ENCODE results near the gene RWDD2A. TPM values are rescaled to one million over a fixed set of nuclear protein-coding genes. Genes with fewer than 3 reads are reported as not detected.
A peak's percentile ranks its signal among the peaks of the same experiment; 100 is the strongest.

Gene RWDD2A
- 4.6 TPM for polyA plus RNA-seq (2012; ENCODE audit: missing spikeins)

DNA sequence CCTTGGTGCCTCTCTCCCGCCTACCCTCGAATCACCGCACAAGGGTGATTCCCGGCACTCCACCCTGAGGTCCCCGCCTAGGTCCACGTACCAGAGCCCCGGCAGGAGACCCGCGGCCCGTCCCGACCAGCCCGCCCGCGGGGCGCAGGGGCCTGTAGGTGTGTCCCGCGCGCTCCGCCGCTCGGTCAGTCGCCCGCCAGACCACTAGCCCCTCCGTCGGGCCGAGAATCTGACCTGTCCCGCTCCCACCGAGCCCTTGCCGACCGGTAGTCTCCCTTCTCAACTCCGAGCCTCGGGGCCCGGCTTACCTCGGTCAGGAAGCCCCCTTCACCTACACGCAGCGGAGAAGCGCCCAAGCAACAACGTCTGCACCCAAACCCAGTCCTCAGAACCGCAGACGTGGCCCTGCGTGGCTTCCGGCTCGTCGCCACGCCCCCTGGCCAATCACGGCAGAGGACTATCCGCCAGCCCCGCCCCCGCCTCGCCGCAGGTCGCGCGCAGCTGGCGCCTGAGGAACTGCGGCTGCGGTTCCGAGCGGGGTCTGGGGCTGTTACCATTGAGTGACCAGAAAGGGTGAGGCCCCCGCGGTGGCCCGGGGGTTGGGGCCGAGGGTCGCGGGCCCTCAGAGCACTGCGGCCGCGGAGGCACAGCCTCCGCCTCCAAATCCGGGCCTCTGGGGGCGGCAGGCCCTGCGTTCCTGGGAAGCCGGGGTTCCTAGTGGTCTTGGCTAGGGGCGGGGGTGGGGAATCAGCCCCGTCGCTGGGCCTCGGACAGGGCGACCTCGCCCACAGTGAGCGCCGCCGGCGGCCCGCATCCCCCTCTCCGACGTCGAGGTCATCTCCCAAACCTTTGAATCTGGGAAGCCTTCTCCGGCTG, at the start of gene RWDD2A, which contains the start of gene PGM3:
Gene RWDD2A, plus strand, starts transcription at position 487 of the 876 bp plus-strand sequence. CDS start 1,095 bp downstream, outside the sequence.
Gene PGM3, minus strand, starts transcription at position 395 of the 876 bp plus-strand sequence. CDS start 2,253 bp downstream, outside the sequence.
- peak; percentile 95 for DNase-seq (ENCODE audit: insufficient read length)
- peak; percentile 100 for FAIRE-seq
- TF ChIP-seq POLR2A (IDR thresholded peaks at IDR 0.05; ENCODE audit: low read depth, low read length) (peak; percentile 89), POLR2AphosphoS5 (IDR thresholded peaks at IDR 0.05; ENCODE audit: low read depth, low read length) (peak; percentile 77), TAF1 (IDR thresholded peaks at IDR 0.05; ENCODE audit: borderline replicate concordance, low read depth, low read length) (no peak)

DNA sequence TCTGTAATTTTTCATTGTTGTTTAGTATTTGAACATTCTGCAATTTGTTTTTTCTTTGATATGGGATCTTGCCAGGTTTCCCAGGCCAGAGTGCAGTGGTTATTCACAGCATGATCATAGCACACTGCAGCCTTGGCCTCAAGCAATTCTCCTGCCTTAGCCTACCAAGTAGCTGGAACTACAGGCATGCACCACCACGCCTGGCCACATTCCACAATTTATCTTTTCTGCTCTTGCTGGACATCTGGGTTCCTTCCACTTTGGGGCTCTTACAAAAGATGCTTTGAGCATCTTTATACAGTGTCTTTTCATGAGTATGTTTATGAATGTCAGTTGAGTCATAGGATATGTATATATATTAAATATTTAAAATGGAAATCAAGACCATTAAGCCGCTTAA, 42.0 kb upstream of the RWDD2A start:
- no peak for DNase-seq (ENCODE audit: insufficient read length)
- FAIRE-seq = no peak
- TF ChIP-seq POLR2AphosphoS5 (IDR thresholded peaks at IDR 0.05; ENCODE audit: low read depth, low read length) (no peak), POLR2A (IDR thresholded peaks at IDR 0.05; ENCODE audit: low read depth, low read length) (no peak), TAF1 (IDR thresholded peaks at IDR 0.05; ENCODE audit: borderline replicate concordance, low read depth, low read length) (no peak)

DNA sequence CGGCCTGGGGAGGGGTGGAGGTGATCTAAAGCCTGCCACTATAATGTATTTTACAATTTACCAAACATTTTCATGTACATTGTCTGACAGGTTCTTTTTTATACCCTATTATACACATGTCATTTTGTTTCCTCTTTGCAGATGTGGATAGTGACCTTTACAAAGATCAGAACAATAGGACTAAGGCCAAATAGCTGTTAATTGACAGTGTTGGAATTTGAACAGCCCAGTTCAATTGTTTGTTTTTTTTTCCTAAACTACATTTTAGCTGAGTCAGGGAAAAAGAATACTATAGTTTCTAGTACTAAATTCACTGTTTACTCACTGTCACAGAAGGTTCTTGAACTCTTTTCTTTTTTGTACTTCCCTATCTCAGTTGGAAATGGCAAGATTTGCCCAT, 40.2 kb upstream of the RWDD2A start:
- TF ChIP-seq TAF1 (IDR thresholded peaks at IDR 0.05; ENCODE audit: borderline replicate concordance, low read depth, low read length) (no peak), POLR2AphosphoS5 (IDR thresholded peaks at IDR 0.05; ENCODE audit: low read depth, low read length) (no peak), POLR2A (IDR thresholded peaks at IDR 0.05; ENCODE audit: low read depth, low read length) (no peak)
- DNase-seq (ENCODE audit: insufficient read length) = no peak
- FAIRE-seq = no peak

DNA sequence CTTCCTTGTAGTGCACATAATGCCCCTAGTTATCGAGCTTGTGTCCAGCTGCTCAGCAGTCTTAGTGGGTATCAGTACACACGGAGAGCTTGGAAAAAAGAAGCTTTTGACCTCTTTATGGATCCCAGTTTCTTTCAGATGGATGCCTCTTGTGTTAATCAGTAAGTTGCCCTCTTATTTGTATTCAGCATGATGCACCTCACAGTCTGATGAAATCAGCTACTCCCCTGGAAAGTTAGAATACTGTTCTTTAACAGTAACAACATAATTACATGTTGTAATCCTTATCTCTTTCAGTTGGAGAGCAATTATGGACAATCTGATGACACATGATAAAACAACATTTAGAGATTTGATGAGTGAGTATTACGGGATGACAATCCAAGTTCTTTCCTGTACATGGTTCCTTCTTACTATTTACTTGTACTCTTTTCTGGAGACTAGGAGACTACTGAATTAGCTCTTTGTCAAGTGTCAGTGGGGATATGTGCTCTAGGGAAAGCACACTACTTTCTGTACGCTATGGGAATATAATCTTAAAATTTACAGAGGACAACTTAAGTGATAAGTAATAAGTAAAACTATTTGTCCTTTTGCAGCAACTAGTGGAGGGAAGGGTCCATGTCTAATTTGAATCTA, 39.2 kb upstream of the RWDD2A start:
- FAIRE-seq = no peak
- no peak for TF ChIP-seq POLR2A (IDR thresholded peaks at IDR 0.05; ENCODE audit: low read depth, low read length)
- DNase-seq (ENCODE audit: insufficient read length) = no peak

DNA sequence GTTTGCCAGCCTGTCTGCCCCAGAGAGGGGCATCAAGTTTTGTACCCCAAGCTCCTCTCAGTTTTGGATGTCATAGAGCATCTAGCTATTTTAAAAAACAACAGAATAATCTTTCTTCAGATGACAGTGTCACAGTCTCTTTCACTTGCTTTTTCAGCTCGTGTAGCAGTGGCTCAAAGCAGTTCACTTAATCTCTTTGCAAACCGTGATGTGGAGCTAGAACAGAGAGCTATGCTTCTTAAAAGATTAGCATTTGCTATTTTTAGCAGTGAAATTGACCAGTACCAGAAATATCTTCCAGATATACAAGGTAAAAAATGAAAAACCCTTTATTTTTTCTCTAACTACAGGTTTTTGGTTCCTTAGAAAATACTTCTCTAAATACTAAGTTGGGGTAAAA, 37.4 kb upstream of the RWDD2A start:
- TF ChIP-seq POLR2A (IDR thresholded peaks at IDR 0.05; ENCODE audit: low read depth, low read length) (no peak), TAF1 (IDR thresholded peaks at IDR 0.05; ENCODE audit: borderline replicate concordance, low read depth, low read length) (no peak), POLR2AphosphoS5 (IDR thresholded peaks at IDR 0.05; ENCODE audit: low read depth, low read length) (no peak)
- no peak for FAIRE-seq
- no peak for DNase-seq (ENCODE audit: insufficient read length)

DNA sequence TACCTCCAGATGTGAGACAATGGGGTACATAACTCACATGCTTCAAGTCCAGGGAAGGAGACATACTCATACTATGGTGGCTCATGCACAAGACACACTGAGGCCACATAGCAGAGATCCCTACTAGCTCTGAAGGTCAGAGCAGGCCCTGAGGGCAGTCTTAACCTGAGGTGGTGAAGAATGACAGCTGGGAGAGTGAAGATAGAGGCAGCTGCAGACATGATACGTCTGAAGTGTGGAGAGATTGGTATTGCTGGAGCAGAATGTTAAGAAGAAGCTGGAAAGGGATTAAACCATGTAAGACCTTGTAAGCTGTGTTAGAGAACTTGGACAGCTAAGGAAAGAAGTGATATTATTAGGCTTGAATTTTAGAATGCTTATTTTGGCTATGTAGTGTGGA, 33.0 kb upstream of the RWDD2A start:
- no peak for DNase-seq (ENCODE audit: insufficient read length)
- TF ChIP-seq TAF1 (IDR thresholded peaks at IDR 0.05; ENCODE audit: borderline replicate concordance, low read depth, low read length) (no peak), POLR2AphosphoS5 (IDR thresholded peaks at IDR 0.05; ENCODE audit: low read depth, low read length) (no peak), POLR2A (IDR thresholded peaks at IDR 0.05; ENCODE audit: low read depth, low read length) (no peak)
- FAIRE-seq = no peak

DNA sequence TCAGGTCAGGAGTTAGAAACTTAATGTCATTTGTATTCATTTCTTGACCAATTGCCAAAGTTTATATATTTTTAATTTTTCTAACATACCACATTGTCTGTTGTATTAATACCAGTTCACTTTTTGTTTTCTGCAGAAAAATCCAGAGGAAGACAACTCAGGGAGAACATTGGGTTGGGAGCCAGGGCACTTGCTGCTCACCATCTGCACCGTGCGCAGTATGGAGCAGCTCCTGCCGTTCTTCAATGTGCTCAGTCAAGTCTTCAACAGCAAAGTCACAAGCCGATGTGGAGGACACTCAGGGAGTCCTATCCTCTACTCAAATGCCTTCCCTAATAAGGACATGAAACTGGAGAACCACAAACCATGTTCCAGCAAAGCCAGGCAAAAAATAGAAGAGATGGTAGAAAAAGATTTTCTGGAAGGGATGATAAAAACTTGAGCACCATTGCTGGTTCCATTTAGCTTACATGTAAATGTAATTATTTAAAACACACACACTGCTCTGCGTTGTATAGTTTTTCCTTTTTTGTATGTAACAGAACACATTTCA, 25.4 kb upstream of the RWDD2A start:
- TF ChIP-seq TAF1 (IDR thresholded peaks at IDR 0.05; ENCODE audit: borderline replicate concordance, low read depth, low read length) (no peak), POLR2A (IDR thresholded peaks at IDR 0.05; ENCODE audit: low read depth, low read length) (no peak), POLR2AphosphoS5 (IDR thresholded peaks at IDR 0.05; ENCODE audit: low read depth, low read length) (no peak)
- FAIRE-seq (no peak), DNase-seq (ENCODE audit: insufficient read length) (no peak)

DNA sequence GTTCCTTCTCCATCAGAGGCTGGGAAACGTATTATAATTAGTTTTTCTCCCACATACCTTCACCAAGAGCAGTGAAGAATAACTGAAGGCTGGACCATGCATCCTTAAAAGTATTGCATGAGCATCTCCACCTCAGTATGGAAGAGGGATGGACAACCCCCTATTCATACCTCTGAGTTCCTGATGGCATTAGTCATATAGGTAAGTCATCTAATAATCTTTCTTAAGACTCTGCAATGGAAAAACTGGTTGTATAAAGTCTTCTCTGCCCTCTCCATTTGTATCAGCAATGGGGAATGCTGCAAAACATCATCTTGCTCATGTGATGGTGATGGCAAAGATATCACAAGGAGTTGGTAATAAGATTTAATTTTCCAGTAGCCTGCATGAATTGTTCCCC, 24.6 kb upstream of the RWDD2A start:
- no peak for TF ChIP-seq POLR2AphosphoS5 (IDR thresholded peaks at IDR 0.05; ENCODE audit: low read depth, low read length)
- TF ChIP-seq POLR2A (IDR thresholded peaks at IDR 0.05; ENCODE audit: low read depth, low read length) = no peak
- TF ChIP-seq TAF1 (IDR thresholded peaks at IDR 0.05; ENCODE audit: borderline replicate concordance, low read depth, low read length) = no peak
- DNase-seq (ENCODE audit: insufficient read length) = no peak

DNA sequence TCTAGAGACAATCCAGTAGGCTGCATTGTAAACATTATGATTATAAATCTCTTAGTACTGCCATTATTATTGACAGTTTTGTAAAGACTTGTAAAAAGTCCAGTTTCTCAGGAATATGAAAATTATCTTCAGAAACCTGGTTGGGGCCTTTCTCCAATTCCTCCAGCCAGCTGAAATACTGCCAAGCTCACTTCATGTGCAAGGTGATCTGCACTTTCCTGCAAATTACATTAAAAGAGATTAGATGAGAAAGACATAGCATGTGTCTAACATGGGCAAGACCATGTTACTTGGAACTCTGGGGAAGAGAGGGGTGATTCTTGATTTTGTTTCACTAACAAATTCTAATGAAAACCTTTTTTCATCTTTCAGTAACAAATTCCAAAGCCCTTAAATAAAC, 24.1 kb upstream of the RWDD2A start:
- FAIRE-seq = no peak
- TF ChIP-seq POLR2AphosphoS5 (IDR thresholded peaks at IDR 0.05; ENCODE audit: low read depth, low read length) = no peak
- TF ChIP-seq POLR2A (IDR thresholded peaks at IDR 0.05; ENCODE audit: low read depth, low read length) = no peak
- no peak for TF ChIP-seq TAF1 (IDR thresholded peaks at IDR 0.05; ENCODE audit: borderline replicate concordance, low read depth, low read length)
- no peak for DNase-seq (ENCODE audit: insufficient read length)

More for the DNA sequence above, 24.6 kb upstream of the RWDD2A start:
- no peak for FAIRE-seq

DNA sequence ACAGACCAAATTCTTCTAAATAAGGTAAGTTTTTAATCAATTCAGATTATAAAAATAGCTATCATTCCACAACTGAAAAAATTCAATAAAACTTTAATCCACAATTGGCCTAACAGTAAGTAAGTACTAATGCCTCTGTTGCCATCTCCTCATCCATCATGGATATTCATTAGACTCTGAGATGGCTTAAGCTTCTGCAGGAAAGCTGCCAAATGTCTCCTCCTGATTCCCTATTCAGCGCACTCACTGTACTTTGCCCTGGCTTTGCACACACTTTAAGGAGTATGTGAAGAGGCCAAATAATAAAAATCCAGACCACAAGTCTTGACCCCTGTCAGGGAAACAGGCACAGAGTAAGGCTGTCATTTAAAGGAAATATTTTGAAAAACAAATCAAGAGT, 23.6 kb upstream of the RWDD2A start:
- DNase-seq (ENCODE audit: insufficient read length) (no peak), FAIRE-seq (no peak)
- no peak for TF ChIP-seq POLR2AphosphoS5 (IDR thresholded peaks at IDR 0.05; ENCODE audit: low read depth, low read length)
- TF ChIP-seq POLR2A (IDR thresholded peaks at IDR 0.05; ENCODE audit: low read depth, low read length) = no peak
- no peak for TF ChIP-seq TAF1 (IDR thresholded peaks at IDR 0.05; ENCODE audit: borderline replicate concordance, low read depth, low read length)

DNA sequence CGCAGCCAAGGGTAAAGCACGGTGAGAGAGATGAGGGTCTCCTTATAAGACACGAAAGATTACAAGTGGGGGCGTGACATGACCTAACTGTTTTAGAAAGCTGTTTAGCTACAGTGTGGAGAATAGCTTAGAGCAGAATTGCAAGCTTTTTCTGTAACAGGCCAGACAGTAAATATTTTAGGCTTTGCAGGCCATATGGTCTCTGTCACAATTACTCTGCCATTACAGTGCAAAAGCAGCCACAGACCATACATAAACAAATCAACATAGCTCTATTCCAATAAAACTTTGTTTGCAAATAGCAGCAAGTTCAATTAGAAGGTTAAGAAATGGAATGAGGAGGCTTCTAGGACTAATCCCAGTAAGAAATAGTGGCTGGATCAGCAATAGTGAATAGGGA, 16.9 kb upstream of the RWDD2A start:
- TF ChIP-seq POLR2AphosphoS5 (IDR thresholded peaks at IDR 0.05; ENCODE audit: low read depth, low read length) (no peak), TAF1 (IDR thresholded peaks at IDR 0.05; ENCODE audit: borderline replicate concordance, low read depth, low read length) (no peak), POLR2A (IDR thresholded peaks at IDR 0.05; ENCODE audit: low read depth, low read length) (no peak)
- no peak for DNase-seq (ENCODE audit: insufficient read length)
- FAIRE-seq = no peak

Data from GM12892 (cell line).